Stimulated activated CD4-positive, alpha-beta T cell treated with anti-CD3 and anti-CD28 coated beads, TNF-alpha, amount 100 ng/mL, for 24 hours (primary cell): Measurements from ENCODE around the gene REV1.
"Not testable (repeated sequence)": the region's sequence is repeated elsewhere in the genome, so short reads cannot be mapped to it uniquely, and the experiment has no call there.

Source experiments
- DNase-seq, 3 experiments: peaks; one replicate each; pipeline ENCODE4 v3.0.0-alpha.2; 2020; ENCODE audit warnings: low read depth in 3 of 3

The REV1 gene

GRCh38 chr2:99487906-99488305 lies 1.9 kb downstream of the REV1 start:
- DNase-seq: no peak

- DNase-seq: no peak
Observed at GRCh38 chr2:99485824-99486223, 4.0 kb downstream of the REV1 start.

GRCh38 chr2:99485411-99485810 lies 4.4 kb downstream of the REV1 start:
- no peak for DNase-seq

- DNase-seq: no peak
Observed at GRCh38 chr2:99484205-99484604, 5.6 kb downstream of the REV1 start.

- no peak for DNase-seq
Observed at GRCh38 chr2:99481941-99482340, 7.9 kb downstream of the REV1 start.

GRCh38 chr2:99481527-99481926 lies 8.3 kb downstream of the REV1 start:
- DNase-seq: no peak

GRCh38 chr2:99480390-99480789 lies 9.4 kb downstream of the REV1 start:
- DNase-seq: no peak

- no peak for DNase-seq
Observed at GRCh38 chr2:99478632-99479031, 11.2 kb downstream of the REV1 start.

GRCh38 chr2:99477054-99477453 lies 12.8 kb downstream of the REV1 start:
- DNase-seq: no peak

GRCh38 chr2:99476629-99477028 lies 13.2 kb downstream of the REV1 start:
- DNase-seq: no peak

- not testable (repeated sequence) for DNase-seq
Observed at GRCh38 chr2:99475095-99475494, 14.7 kb downstream of the REV1 start.

- no peak for DNase-seq
Observed at GRCh38 chr2:99473518-99474083, 16.2 kb downstream of the REV1 start.

GRCh38 chr2:99472600-99472960 lies 17.2 kb downstream of the REV1 start:
- no peak for DNase-seq

GRCh38 chr2:99471654-99472599 lies 17.9 kb downstream of the REV1 start:
- no peak for DNase-seq

- DNase-seq: no peak
Observed at GRCh38 chr2:99470957-99471356, 18.9 kb downstream of the REV1 start.

GRCh38 chr2:99470459-99470858 lies 19.4 kb downstream of the REV1 start:
- DNase-seq: not testable (repeated sequence)

- no peak for DNase-seq
Observed at GRCh38 chr2:99469394-99469793, 20.4 kb downstream of the REV1 start.

GRCh38 chr2:99468155-99468554 lies 21.7 kb downstream of the REV1 start:
- no peak for DNase-seq

GRCh38 chr2:99467390-99467789 lies 22.4 kb downstream of the REV1 start:
- DNase-seq: no peak

GRCh38 chr2:99461828-99462483 lies 27.9 kb downstream of the REV1 start:
- no peak for DNase-seq

- DNase-seq: no peak
Observed at GRCh38 chr2:99458529-99458928, 31.3 kb downstream of the REV1 start.

- DNase-seq: no peak
Observed at GRCh38 chr2:99451686-99452085, 38.1 kb downstream of the REV1 start.

- DNase-seq: no peak
Observed at GRCh38 chr2:99451280-99451679, 38.5 kb downstream of the REV1 start.
